HG03025 (cell line): ENCODE measurements around the gene TEKT3.

Experiments used
- ATAC-seq: cut with Tn5 transposase; IDR thresholded peaks from one replicate; pipeline ENCODE4 v1.9.1; 2021; ENCODE audit warnings: mild to moderate bottlenecking, moderate library complexity; ENCODE audit not compliant: unreplicated experiment, low FRiP score

The TEKT3 gene

GRCh38 chr17:15341385-15341849, at the start of gene TEKT3:
Gene TEKT3, minus strand, starts transcription at chr17:15341597. Its CDS starts 10,012 bp downstream, at chr17:15331585.
- no peak for ATAC-seq

GRCh38 chr17:15388356-15389041, 47.1 kb upstream of the TEKT3 start:
- ATAC-seq: no peak

- ATAC-seq: no peak
Observed at GRCh38 chr17:15386083-15386482, 44.7 kb upstream of the TEKT3 start.

- no peak for ATAC-seq
Observed at GRCh38 chr17:15385305-15385704, 43.9 kb upstream of the TEKT3 start.

GRCh38 chr17:15384142-15384787, 42.9 kb upstream of the TEKT3 start:
- no peak for ATAC-seq

GRCh38 chr17:15382914-15383313, 41.5 kb upstream of the TEKT3 start:
- ATAC-seq: no peak

- no peak for ATAC-seq
Observed at GRCh38 chr17:15381707-15382106, 40.3 kb upstream of the TEKT3 start.

GRCh38 chr17:15380446-15380845, 39.0 kb upstream of the TEKT3 start:
- ATAC-seq: no peak

- no peak for ATAC-seq
Observed at GRCh38 chr17:15379659-15380058, 38.3 kb upstream of the TEKT3 start.

- ATAC-seq: no peak
Observed at GRCh38 chr17:15378243-15378642, 36.8 kb upstream of the TEKT3 start.

- ATAC-seq: no peak
Observed at GRCh38 chr17:15377616-15378015, 36.2 kb upstream of the TEKT3 start.

- ATAC-seq: no peak
Observed at GRCh38 chr17:15377200-15377599, 35.8 kb upstream of the TEKT3 start.

GRCh38 chr17:15371376-15372130, 30.2 kb upstream of the TEKT3 start:
- no peak for ATAC-seq

GRCh38 chr17:15368600-15368999, 27.2 kb upstream of the TEKT3 start:
- no peak for ATAC-seq

GRCh38 chr17:15366026-15366425, 24.6 kb upstream of the TEKT3 start:
- ATAC-seq: no peak

- ATAC-seq: no peak
Observed at GRCh38 chr17:15364615-15365014, 23.2 kb upstream of the TEKT3 start.

GRCh38 chr17:15363702-15364101, 22.3 kb upstream of the TEKT3 start:
- ATAC-seq: no peak

- ATAC-seq: no peak
Observed at GRCh38 chr17:15361592-15361991, 20.2 kb upstream of the TEKT3 start.

- no peak for ATAC-seq
Observed at GRCh38 chr17:15361151-15361550, 19.8 kb upstream of the TEKT3 start.

- no peak for ATAC-seq
Observed at GRCh38 chr17:15354256-15354655, 12.9 kb upstream of the TEKT3 start.

- no peak for ATAC-seq
Observed at GRCh38 chr17:15351925-15352324, 10.5 kb upstream of the TEKT3 start.
